ENCODE data around the gene RANBP3. TPM values are rescaled to one million over a fixed set of nuclear protein-coding genes. Genes with fewer than 3 reads are reported as not detected.

RANBP3 gene
- total RNA-seq, 1 experiment from 2014 or later, result 62.4 TPM

DNA sequence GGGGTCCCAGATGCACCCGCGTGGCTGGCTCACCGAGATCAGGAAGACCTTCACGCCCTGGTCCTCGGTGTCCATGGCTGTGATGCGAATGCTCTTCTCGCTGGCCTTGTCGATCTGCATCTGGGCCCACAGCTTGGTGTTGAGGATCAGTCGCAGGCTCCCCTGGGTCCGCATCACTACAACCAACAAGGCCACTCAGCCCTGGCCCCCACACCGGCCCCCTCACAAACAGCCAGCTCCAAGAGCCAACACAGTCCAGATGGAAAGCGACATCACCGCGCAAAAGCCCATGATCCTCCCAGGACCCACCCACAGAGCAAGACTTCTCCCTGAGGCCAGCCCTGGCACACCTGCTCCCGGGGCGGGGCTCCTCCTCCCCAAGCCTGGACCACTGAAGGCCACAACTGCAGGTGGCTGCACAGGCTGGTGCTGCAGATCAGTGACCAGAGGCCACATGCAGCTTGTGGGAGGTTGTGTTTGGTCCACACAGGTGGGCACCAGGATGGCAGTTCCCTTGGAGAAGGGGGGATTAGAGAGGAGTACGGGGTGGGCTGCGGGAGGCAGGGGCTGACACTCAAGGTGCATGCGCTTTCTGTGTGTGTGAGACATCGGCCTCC is 59.4 kb downstream of the RANBP3 start:
- ChIA-PET CTCF (no interaction called here), POLR2A (no interaction called here), RAD21 (ENCODE audit: low non-redundant PET in 1 of 2, low total read pairs in 2 of 2, uncharacterized antibody in 2 of 2, unreplicated experiment in 2 of 2) (no interaction called here)
- Histone ChIP-seq H4K20me1 (ENCODE audit: insufficient read depth) (no peaks in the 10 kb centered on the region), H3K4me1 (ENCODE audit: control insufficient read depth in 1 of 2, insufficient read depth in 2 of 2, low read length in 2 of 2) (no peaks in the 10 kb centered on the region), H2AFZ (ENCODE audit: low read depth, low read length, poor library complexity, severe bottlenecking) (no peak overlapping the region), H3K9me2 (ENCODE audit: insufficient read depth) (no peaks in the 10 kb centered on the region), H3K9me3 (ENCODE audit: control insufficient read depth in 1 of 2, insufficient read depth in 1 of 2, low read depth in 1 of 2, low read length in 2 of 2) (no peaks in the 10 kb centered on the region), H3K9ac (ENCODE audit: low read length) (no peak overlapping the region), H3K27me3 (ENCODE audit: insufficient read depth, low read length) (no peaks in the 10 kb centered on the region), H3K79me2 (ENCODE audit: insufficient read depth, low read length) (no peaks in the 10 kb centered on the region), H3K4me2 (ENCODE audit: low read length) (no peak overlapping the region), H3K36me3 (ENCODE audit: control insufficient read depth in 1 of 2, insufficient read depth in 2 of 2, low read length in 2 of 2) (peaks cover 14 to 27% of the 10 kb centered on the region in 2 experiments; a peak in 3 of 4 replicates), H3K4me3 (replicated peaks in 1 of 2; ENCODE audit: low read depth in 1 of 2, low read length in 2 of 2) (no peak overlapping the region), H3K27ac (ENCODE audit: low read depth, low read length) (no peak overlapping the region)
- ATAC-seq, result no peak
- TF ChIP-seq POLR2A (IDR thresholded peaks at IDR 0.05; ENCODE audit: borderline replicate concordance, extremely low read depth, insufficient read depth, insufficient read length), result no peak
- intact Hi-C loops (cut with micrococcal nuclease), result no loop called here
- no peak for DNase-seq (ENCODE audit: low read depth, low spot score)
- BruUV-seq (replicated peaks), result no TSS peak

DNA sequence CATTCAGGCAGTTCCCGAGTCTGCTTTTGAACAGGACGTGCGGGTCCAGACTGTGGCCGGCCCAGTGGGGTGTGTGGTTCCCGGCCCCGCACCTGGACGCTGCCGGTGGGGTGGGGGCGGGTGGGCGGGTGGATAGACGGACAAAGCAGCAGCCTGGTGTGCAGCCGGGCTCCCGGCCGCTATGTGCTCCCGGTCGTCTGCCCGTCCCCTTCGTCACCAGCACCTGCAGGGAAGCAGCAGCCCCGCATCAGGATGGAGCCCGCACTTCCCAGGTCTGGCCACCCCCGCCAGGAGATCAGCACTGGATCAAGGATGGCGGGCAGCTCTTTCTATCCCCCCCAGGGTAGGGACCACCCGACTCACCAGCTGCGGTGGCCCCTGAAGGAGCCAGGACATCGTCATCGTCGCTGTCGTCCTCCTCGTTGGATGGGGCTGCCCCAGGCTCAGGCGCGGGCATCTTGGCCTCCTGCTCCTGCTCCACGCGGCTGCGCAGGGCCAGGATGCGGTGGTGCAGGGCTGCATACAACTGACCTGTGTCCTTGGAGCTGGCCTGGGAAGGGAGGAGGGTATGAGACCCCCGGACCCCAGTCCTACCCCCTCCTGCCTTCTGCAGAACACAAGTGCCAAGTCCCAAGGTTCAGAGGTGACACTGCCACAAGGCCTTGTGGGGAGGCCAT is 60.4 kb downstream of the RANBP3 start:
- Histone ChIP-seq H3K4me2 (ENCODE audit: low read length) (no peak overlapping the region), H2AFZ (ENCODE audit: low read depth, low read length, poor library complexity, severe bottlenecking) (no peak overlapping the region), H3K9me2 (ENCODE audit: insufficient read depth) (no peaks in the 10 kb centered on the region), H3K36me3 (ENCODE audit: control insufficient read depth in 1 of 2, insufficient read depth in 2 of 2, low read length in 2 of 2) (peaks cover 14 to 22% of the 10 kb centered on the region in 2 experiments; a peak in 3 of 4 replicates), H3K27ac (ENCODE audit: low read depth, low read length) (no peak overlapping the region), H3K9ac (ENCODE audit: low read length) (no peak overlapping the region), H3K4me1 (ENCODE audit: control insufficient read depth in 1 of 2, insufficient read depth in 2 of 2, low read length in 2 of 2) (no peaks in the 10 kb centered on the region), H3K79me2 (ENCODE audit: insufficient read depth, low read length) (no peaks in the 10 kb centered on the region), H4K20me1 (ENCODE audit: insufficient read depth) (no peaks in the 10 kb centered on the region), H3K9me3 (ENCODE audit: control insufficient read depth in 1 of 2, insufficient read depth in 1 of 2, low read depth in 1 of 2, low read length in 2 of 2) (no peaks in the 10 kb centered on the region), H3K4me3 (replicated peaks in 1 of 2; ENCODE audit: low read depth in 1 of 2, low read length in 2 of 2) (no peak overlapping the region), H3K27me3 (ENCODE audit: insufficient read depth, low read length) (no peaks in the 10 kb centered on the region)
- ChIA-PET RAD21 (ENCODE audit: low non-redundant PET in 1 of 2, low total read pairs in 2 of 2, uncharacterized antibody in 2 of 2, unreplicated experiment in 2 of 2) (no interaction called here), POLR2A (no interaction called here), CTCF (no interaction called here)
- ATAC-seq, result no peak
- no peak for DNase-seq (ENCODE audit: low read depth, low spot score)
- no TSS peak for BruUV-seq (replicated peaks)
- intact Hi-C loops (cut with micrococcal nuclease), result no loop called here
- no peak for TF ChIP-seq CBX3 (IDR thresholded peaks at IDR 0.05; ENCODE audit: low read depth)
- TF ChIP-seq SP1 (IDR thresholded peaks at IDR 0.05; ENCODE audit: low read depth), result no peak
- no peak for TF ChIP-seq TCF7L2 (IDR thresholded peaks at IDR 0.05; ENCODE audit: borderline replicate concordance, extremely low read depth, insufficient read depth, insufficient read length)
- TF ChIP-seq EZH2 (IDR thresholded peaks at IDR 0.05), result no peak
- TF ChIP-seq, protein P1, sequence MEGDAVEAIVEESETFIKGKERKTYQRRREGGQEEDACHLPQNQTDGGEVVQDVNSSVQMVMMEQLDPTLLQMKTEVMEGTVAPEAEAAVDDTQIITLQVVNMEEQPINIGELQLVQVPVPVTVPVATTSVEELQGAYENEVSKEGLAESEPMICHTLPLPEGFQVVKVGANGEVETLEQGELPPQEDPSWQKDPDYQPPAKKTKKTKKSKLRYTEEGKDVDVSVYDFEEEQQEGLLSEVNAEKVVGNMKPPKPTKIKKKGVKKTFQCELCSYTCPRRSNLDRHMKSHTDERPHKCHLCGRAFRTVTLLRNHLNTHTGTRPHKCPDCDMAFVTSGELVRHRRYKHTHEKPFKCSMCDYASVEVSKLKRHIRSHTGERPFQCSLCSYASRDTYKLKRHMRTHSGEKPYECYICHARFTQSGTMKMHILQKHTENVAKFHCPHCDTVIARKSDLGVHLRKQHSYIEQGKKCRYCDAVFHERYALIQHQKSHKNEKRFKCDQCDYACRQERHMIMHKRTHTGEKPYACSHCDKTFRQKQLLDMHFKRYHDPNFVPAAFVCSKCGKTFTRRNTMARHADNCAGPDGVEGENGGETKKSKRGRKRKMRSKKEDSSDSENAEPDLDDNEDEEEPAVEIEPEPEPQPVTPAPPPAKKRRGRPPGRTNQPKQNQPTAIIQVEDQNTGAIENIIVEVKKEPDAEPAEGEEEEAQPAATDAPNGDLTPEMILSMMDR (IDR thresholded peaks at IDR 0.05 in 2 of 3, conservative IDR thresholded peaks at IDR 0.05 in 1 of 3; ENCODE audit: borderline replicate concordance in 1 of 3, insufficient read depth in 1 of 3, low read depth in 2 of 3, low read length in 2 of 3), result no peak
- no peak for TF ChIP-seq SIN3A (IDR thresholded peaks at IDR 0.05; ENCODE audit: low read depth)
- TF ChIP-seq FOSL1 (IDR thresholded peaks at IDR 0.05; ENCODE audit: low read depth), result no peak
- TF ChIP-seq SRF (IDR thresholded peaks at IDR 0.05; ENCODE audit: low read depth), result no peak
- no peak for TF ChIP-seq POLR2AphosphoS5 (IDR thresholded peaks at IDR 0.05; ENCODE audit: low read depth, low read length)
- no peak for TF ChIP-seq EZH2phosphoT487 (IDR thresholded peaks at IDR 0.05; ENCODE audit: borderline replicate concordance)
- TF ChIP-seq EGR1 (IDR thresholded peaks at IDR 0.05; ENCODE audit: low read depth), result no peak
- TF ChIP-seq, protein P2, sequence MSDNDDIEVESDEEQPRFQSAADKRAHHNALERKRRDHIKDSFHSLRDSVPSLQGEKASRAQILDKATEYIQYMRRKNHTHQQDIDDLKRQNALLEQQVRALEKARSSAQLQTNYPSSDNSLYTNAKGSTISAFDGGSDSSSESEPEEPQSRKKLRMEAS (IDR thresholded peaks at IDR 0.05), result no peak
- TF ChIP-seq YY1 (IDR thresholded peaks at IDR 0.05; ENCODE audit: extremely low read depth, insufficient replicate concordance, low read depth, low read length), result no peak
- TF ChIP-seq CEBPB (IDR thresholded peaks at IDR 0.05; ENCODE audit: low read depth), result no peak
- TF ChIP-seq, protein P3, sequence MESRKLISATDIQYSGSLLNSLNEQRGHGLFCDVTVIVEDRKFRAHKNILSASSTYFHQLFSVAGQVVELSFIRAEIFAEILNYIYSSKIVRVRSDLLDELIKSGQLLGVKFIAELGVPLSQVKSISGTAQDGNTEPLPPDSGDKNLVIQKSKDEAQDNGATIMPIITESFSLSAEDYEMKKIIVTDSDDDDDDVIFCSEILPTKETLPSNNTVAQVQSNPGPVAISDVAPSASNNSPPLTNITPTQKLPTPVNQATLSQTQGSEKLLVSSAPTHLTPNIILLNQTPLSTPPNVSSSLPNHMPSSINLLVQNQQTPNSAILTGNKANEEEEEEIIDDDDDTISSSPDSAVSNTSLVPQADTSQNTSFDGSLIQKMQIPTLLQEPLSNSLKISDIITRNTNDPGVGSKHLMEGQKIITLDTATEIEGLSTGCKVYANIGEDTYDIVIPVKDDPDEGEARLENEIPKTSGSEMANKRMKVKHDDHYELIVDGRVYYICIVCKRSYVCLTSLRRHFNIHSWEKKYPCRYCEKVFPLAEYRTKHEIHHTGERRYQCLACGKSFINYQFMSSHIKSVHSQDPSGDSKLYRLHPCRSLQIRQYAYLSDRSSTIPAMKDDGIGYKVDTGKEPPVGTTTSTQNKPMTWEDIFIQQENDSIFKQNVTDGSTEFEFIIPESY (IDR thresholded peaks at IDR 0.05; ENCODE audit: extremely low read depth, insufficient replicate concordance, low read length), result no peak
- TF ChIP-seq ZFX (IDR thresholded peaks at IDR 0.05), result no peak

All from HCT116 (cell line).